Stimulated activated CD8-positive, alpha-beta memory T cell treated with anti-CD3 and anti-CD28 coated beads, Interleukin-2, amount 100 ng/mL, for 1 hour (primary cell): ENCODE results near the gene CCNQ.

ENCODE experiments used
- DNase-seq, 2 donors: peaks; one replicate each; pipeline ENCODE4 v3.0.0-alpha.2; 2020; ENCODE audit warnings: low read depth in 2 of 2

The CCNQ gene

DNA sequence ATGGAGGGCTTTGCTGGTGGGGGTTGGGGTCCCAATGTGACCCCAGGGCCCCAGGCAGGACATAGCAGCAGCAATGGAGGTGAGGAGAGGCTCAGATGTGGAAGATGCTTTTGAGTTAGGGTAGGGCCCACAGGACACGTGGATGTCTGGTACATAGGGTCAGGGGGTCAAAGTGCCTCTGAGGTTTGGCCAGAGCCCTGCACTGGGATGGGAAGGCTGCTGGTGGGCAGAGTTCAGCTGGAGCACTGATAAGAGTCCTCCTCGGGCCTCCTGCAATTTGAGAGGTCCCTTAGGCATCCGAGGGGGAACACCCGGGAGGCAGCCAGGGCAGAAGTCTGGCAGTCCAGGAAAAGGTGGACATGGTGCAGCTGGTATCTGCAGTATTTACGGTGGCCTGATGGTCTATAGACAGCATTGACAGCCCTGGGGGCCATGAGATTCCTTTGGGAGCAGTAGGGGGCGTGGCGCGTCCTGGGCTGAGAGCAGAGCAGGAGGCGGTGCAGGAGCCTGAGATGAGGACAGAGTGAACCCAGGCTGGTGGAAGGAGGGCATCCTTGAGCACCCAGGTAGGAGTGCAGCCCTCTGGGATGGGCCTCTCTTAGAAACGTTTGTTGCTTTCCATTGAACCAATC is 22.6 kb downstream of the CCNQ start:
- no peak for DNase-seq

DNA sequence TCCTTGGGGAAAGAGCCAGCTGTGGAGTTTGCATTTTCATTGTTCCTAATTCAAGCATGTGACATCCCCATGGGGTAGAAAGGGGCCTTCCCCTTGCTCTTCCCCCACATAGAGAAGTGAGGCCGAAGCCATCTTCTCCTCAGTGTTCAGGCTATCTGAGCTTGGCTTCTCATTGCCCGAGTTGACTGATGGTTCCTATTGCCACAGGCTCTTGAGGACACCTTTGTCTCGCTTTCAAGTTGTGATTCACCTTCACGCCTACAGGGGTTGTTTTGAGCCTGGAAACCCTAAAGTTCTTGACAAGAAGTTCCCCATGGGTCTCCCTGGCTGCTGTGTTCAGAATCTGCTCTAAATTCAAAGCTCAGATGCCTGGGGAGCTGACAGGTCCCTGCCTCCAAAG is 25.0 kb downstream of the CCNQ start:
- DNase-seq: no peak

DNA sequence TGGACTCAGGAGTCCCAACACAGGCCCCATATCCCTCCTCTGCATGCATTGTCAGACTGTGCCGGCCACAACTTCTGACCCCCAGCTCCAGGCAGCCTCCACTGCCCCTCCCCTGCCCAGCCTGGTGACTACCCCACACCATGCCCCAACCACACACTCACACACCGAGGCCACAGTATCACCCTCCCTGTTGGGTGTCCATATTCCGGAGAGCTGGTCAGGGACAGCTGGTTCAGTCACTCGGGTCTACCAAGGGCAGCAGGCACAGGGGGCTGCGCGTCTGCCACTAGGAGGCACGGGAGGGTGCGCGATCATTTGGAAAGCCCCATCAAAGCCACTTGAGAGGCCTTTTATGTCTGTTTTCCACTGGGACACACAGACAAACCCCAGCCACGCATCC is 26.3 kb downstream of the CCNQ start:
- no peak for DNase-seq

DNA sequence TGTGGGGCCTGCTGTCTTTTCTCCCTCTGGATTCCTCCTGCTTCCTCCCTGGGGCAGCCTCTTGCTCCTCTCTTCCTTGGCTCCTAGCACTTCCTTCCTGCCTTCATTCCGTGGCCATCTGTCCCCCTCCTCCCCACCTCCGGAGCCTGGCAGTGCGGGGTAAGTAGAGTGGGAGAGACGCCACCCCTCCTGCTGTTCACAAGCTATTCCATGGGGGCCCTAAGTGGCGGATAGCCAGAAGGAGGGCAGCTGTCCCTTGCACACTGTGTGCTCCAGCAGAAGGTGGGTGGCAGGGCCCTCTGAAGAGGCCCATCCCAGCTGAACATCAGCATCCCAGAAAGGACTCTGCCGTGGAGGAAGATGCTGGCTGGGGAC is 27.4 kb downstream of the CCNQ start:
- DNase-seq: no peak

DNA sequence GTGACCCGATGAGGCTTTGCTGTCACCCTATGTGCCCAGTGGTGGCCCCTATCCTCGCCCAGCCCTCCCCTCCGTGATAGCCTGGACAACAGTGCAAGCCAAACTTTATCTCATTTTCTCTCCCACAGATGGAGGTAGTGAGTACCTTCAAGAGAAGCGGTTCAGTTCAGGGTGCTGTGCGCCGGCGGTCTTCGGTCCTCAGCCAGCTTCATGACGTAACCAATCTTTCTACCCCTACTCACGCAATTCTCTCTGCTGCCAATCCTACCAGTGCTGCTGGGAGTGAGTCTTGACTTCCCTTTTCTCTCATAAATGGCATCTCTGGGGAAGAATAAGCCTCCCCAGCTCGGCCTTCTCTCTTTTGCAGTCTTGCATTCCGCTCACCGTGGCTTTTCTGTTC is 29.5 kb downstream of the CCNQ start:
- DNase-seq: no peak

DNA sequence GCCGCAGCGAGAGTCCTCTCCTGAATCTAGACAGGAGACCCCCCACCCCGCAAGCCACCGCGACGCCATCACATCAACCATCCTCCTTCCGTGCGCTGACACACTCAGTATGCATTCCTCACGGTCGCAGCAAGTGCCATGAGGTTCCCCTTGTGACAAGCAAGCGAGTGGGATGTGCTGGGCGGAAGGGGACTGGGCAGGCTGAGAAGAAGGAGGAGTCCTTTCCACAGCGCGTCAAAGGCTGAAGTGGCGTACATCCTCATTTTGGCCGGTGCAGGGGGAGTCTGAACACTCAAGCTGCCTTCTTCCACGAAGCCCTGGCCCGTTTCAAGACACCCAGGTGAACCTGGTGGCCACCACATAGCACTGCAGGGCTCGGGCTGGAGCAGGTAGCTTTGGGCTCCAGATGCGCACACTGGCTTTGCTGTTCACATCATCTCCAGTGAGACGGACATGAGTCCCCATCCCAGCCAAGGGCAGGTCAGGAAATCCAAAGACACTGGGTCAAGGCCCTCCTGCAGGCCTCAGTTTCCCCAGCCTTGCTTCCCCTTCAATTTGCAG is 30.4 kb downstream of the CCNQ start:
- no peak for DNase-seq

DNA sequence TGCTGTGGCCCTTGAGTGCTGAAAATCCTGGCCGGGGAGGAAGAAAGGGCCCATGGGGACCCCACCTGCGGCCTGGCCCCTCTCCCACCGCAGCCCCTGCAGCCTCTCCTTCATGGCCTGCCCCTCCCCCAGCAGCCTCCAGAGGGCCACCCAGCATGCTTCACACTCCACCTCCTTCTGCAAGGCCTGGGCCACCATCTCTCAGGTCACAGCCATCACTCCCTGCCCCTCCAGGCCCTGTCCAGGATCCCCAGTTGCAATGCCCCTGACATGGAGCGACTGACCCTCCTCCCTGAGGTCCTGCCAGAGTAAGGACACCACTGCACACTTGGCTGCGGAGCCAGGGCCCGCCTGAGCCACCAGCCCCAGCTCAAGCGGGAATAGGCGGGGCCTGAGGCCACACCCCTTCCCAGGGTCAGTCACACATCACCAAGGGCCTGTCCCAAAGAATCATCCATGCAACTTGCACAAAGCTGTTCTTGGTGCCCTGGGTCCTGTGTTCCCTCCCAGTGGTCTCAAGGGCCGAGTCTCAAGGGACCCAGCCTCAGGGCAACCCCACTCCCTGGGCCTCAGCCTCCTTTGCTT is 32.9 kb downstream of the CCNQ start:
- no peak for DNase-seq

DNA sequence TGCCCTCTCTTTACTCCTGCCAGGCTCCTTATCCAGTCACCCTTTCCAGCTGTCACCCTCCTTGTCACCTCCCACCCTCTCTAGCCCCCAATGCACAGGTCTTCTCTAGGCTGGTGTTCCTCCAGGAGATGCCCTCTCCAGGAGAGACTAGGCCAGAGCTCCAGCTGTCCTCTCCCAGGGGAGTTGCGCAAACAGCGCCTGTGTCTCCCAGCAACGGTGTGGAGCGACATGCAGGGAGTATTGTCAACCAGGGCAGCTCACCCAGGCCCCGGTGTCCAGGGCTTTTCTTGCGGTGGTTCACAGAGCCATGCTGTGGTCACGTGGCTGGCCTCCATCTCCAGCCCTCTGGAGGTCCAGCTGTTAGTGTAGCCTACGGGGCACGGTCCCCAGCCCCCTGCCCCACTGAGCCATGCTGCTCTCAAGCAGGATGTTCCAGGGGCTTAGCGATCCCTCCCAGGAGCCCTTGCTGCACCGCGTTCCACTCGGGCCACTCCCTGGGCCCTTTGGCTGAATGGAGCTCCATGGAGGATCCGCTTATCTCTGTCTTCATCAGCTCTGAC is 34.8 kb downstream of the CCNQ start:
- DNase-seq: no peak

DNA sequence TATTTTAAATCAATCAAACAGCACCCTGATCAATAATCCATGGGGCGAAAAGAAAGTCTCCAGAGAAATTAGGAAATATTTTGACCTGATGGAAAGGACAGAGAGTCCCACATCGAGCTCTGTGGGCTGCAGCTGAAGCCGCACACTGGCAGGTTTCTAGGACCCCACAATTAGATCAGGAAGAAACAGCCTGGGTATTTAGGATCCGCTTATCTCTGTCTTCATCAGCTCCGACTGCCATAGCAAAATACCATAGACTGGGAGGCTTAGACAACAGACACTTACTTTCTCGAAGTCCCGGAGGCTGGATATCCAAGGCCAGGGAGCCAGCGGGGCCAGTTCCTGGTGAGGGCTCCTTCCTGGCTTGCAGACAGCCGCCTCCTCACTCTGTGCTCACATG is 36.4 kb downstream of the CCNQ start:
- DNase-seq: no peak

DNA sequence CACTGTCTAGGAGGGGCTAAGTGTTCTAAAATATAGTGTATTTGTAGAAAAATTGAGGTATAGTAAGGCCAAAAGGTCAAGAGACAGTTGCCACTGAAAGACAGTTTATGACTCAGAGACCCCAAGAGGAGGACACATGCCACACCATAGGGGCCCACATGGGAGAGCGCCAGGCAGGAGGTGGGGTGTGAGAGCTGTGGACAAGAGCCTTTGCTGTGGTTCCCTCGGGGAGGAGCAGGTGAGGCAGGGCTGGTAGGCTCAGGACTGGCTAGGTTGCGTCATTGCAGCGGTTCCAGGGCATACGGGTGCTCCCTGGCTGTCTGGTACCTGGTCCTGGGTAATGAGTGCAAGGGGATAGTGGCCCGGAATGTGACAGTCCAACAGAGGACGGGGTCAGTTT is 37.6 kb downstream of the CCNQ start:
- DNase-seq: no peak

DNA sequence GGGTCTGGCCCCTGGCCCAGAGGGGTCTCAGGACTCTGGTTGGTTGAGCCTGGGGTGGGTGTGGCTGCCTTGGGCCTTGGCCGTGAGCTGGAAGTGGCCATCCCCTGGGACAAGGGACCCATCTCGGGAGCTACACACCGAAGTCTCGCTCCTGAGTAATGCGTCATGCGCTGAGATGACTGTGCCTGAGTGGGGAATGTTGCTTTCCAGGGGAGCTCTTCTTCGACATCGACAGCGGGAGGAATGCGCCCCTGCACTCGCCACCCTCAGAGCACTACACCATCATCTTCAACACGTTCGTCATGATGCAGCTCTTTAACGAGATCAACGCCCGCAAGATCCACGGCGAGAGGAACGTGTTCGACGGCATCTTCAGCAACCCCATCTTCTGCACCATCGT is 38.5 kb downstream of the CCNQ start:
- DNase-seq: no peak

DNA sequence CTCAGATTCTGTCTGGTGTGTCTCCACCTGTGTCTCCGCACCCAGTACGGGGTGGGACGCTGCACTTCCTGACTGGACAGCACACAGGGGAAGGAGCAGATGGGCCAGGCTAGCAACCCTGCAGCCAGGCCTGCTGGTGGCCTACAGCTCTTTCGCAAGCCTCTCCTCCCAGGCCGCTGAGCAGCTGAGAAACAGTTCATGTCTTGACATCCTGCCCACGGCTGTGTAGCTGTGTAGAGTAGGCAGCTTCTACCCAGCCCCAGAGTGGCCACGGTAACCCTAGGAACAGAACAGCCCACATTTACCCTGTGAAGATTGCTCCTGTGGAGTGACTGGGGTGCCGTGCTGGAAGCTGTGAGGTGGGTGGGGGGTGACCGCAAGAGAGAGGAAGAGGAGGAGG is 38.9 kb downstream of the CCNQ start:
- DNase-seq: no peak

DNA sequence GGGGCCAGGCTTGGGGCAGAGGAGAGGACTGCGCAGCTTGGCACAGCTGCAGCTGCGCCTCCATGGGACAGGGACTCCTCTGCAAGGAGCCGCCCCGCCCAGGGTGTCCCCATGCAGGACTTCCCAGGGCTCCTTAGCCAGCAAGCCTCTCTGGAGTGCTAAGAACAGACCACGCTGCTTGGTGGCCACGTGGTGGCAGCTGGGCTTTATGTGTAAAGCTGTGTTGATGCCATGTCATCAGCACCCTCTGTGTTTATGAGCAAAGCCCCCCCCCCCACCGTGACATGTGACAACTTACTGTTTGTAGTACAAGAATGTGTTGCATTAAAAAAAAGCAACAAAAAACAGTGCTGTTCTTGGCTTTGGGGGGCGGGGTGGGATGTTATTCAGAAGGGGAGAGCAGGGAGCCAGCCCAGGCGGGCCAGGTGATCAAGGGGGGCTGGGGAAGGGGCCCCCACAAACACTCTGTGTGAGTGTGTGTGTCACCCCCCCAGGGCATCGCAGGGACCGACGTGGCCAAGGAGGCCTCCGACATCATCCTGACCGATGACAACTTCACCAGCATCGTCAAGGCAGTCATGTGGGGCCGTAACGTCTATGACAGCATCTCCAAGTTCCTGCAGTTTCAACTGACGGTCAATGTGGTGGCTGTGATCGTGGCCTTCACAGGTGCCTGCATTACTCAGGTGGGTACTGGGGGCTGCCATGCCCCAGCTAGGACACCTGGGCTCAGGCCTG is 41.2 kb downstream of the CCNQ start:
- DNase-seq: no peak

DNA sequence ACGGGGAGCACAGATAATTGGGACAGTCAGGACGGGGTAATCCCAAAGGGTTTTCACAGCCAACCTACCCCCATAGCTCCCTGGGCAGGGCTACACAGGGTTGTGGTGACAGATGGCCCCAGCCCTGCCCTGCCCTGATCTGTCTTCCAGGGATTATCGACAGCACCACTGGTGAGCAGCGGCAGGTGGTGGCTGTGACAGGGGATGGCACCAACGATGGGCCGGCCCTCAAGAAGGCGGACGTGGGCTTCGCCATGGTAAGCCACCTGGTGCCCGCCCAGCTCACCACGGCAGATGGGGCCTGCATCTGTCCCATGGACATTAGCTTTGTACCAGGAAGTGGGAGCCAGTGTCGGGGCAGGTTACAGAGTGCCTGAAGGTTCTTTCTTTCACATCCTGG is 42.2 kb downstream of the CCNQ start:
- no peak for DNase-seq

DNA sequence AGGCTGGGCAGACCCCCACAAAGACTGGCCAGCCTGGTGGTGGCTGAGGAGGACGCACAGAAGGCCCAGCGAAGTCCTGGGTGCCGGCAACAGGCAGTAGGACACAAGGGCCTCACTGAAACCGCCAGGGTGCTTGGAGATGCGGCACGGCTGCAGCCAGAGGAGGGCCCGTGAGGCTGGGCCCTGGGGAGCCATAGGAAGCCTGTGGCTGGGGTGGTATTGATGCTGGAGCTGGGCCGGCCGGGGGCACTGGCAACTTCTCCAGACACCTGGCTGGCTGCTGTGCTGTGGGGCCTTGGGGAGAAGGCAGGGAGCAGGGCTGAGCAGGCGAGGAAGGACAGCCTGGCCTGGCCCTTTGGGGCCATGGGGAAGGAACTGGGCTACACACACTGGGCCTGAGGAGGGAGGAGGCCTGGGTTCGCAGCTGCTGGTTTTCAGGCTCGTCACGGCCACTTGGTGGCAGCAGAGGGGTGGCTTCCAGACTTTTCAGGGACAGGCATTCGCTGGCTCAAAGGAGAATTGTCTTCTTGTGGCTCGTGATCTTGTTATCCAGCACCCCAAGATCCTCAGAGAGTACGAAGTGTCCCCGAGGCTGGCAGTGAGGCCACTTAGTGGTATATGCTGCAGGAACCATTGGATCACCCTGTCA is 44.3 kb downstream of the CCNQ start:
- DNase-seq: peak; percentile 6 to 19

DNA sequence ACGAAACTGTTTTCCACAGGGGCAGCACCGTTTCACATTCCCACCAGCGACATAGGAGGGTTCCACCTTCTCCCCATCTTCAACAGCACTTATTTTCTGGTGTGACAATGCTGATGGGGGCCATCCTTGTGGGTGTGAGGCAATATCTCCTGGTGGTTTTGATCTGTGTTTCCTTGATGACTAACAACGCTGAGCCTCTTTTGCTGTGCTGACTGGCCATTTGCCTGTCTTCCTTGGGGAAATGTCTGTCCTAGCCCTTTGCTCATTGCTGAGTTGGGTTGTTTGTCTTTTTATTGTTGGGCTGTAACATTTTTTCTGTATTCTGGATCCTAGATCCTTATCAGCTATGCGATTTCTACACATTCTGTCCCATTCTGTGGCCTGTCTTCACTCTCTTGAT is 47.8 kb downstream of the CCNQ start:
- DNase-seq: no peak

DNA sequence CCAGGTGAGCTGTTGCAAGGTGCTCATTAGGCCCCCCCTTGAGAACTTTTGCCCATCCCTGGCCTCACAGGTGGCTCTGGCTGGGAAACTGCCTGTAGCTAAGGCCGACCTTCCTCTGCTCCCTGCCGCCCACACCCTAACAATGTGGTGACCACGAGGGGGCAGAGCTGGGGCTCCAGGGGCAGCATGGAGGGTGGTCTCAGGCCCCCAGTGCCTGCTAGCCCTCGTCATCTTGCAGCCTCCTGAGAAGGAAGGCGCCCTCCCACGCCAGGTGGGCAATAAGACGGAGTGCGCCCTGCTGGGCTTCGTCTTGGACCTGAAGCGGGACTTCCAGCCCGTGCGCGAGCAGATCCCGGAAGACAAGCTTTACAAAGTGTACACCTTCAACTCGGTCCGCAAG is 49.1 kb downstream of the CCNQ start:
- no peak for DNase-seq

DNA sequence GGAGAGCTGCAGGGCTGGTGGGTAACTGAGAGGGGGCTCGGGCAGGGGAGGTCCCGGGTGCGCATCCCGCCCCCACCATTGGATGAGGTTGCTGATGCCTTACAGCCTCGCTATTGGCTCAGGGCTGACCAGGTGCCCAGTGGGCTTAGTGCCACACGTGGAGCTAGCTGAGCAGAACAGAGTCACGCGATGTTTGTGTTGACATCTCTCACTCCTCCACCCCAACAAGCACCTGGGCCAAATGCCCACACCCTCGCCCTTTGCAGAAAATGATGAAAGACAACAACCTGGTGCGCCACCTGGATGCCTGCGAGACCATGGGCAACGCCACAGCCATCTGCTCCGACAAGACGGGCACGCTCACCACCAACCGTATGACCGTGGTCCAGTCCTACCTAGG is 49.7 kb downstream of the CCNQ start:
- no peak for DNase-seq

DNA sequence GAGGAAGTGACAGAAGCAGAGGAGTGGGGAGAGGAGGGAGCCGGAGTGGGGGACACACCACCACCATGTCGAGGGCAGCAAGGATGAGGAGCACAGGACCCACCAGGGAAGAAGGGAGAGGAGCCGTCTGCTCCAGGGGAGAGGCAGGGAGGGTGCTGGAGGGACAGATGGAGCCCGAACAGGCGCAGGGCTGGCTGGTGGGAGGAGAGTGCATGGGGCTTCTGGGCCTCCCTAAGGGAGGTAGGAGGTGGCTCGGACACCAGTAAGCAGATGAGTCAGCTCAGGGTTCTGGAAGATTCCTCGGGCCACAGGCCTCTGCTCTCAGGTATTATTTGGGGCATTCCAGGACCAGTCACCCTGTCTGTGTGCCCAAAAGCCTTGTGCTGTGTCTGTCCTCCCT is 51.7 kb downstream of the CCNQ start:
- no peak for DNase-seq

DNA sequence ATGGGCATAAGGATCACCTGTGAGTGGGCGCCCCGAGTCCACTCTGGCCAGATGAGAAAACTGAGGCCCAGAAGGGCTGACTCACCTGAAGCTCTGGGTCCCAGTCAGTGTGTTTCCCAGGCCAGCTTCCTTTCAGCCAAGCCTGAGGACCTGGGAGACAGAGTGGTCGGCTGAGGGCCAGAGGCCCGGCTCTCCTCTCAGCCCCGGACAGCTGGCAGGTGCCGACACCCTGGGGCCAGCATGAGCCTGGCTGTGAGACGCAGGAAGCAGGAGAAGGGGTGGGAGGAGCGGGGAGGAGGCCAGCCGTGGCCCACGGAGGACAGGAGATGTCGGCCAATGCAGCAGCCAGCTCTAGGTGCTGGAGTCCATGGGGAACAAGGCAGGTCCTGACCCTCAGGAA is 52.6 kb downstream of the CCNQ start:
- DNase-seq: no peak

DNA sequence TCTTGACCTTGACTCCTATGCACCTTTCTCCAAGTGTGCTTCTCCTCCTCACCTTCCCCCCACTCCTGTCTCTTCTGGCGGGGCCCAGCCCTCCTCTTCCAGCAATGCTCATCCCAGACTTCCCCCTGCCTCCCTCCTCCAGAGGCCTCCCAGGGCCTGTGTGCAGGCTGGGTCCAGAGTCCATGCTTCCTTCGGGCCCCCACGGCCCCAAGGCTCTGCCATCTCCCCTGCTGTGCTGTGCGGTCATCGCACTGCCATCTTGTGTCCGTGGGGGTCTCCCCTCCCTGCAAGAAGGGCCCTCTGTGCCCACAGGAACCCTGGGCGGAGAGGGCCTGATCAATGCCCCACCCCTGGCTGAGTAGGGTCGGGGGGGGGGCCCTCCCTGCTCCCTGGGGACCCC is 54.2 kb downstream of the CCNQ start:
- DNase-seq: no peak

DNA sequence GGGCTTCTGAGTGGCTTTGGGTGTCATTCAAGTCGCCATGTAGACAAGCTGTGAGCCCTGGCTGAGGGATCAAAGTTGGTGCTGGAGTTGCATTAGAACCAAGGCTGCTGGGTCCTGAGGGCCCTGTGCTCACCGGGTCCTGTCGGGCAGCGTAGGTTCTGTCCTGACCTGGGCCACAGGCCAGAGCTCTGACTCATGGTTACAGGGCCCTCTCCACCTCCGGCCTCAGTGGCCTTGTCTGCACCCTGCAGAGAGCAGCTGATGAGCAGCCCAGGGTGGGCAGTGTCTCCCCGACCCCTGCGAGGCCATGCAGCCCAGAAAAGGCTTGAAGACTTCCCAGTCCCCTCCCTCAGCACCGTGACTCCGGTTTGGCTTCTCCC is 59.0 kb downstream of the CCNQ start:
- DNase-seq: no peak
